ENCODE data around the gene SSR2. TPM values are rescaled to one million over a fixed set of nuclear protein-coding genes. Genes with fewer than 3 reads are reported as not detected.

SSR2 gene
- total and polyA plus RNA-seq, 2 experiments from 2014 or later, result 136 to 291 TPM

- TF ChIP-seq, protein P1, sequence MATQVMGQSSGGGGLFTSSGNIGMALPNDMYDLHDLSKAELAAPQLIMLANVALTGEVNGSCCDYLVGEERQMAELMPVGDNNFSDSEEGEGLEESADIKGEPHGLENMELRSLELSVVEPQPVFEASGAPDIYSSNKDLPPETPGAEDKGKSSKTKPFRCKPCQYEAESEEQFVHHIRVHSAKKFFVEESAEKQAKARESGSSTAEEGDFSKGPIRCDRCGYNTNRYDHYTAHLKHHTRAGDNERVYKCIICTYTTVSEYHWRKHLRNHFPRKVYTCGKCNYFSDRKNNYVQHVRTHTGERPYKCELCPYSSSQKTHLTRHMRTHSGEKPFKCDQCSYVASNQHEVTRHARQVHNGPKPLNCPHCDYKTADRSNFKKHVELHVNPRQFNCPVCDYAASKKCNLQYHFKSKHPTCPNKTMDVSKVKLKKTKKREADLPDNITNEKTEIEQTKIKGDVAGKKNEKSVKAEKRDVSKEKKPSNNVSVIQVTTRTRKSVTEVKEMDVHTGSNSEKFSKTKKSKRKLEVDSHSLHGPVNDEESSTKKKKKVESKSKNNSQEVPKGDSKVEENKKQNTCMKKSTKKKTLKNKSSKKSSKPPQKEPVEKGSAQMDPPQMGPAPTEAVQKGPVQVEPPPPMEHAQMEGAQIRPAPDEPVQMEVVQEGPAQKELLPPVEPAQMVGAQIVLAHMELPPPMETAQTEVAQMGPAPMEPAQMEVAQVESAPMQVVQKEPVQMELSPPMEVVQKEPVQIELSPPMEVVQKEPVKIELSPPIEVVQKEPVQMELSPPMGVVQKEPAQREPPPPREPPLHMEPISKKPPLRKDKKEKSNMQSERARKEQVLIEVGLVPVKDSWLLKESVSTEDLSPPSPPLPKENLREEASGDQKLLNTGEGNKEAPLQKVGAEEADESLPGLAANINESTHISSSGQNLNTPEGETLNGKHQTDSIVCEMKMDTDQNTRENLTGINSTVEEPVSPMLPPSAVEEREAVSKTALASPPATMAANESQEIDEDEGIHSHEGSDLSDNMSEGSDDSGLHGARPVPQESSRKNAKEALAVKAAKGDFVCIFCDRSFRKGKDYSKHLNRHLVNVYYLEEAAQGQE (IDR thresholded peaks at IDR 0.05; ENCODE audit: unreplicated experiment), result no peak
- TF ChIP-seq ZNF114 (CRISPR knock-in tag; IDR thresholded peaks at IDR 0.05) (no peak), POLR2AphosphoS5 (IDR thresholded peaks at IDR 0.05; ENCODE audit: low read depth) (no peak), CREB1 (CRISPR knock-in tag; IDR thresholded peaks at IDR 0.05; ENCODE audit: low read depth) (no peak)
- TF ChIP-seq, protein P2, sequence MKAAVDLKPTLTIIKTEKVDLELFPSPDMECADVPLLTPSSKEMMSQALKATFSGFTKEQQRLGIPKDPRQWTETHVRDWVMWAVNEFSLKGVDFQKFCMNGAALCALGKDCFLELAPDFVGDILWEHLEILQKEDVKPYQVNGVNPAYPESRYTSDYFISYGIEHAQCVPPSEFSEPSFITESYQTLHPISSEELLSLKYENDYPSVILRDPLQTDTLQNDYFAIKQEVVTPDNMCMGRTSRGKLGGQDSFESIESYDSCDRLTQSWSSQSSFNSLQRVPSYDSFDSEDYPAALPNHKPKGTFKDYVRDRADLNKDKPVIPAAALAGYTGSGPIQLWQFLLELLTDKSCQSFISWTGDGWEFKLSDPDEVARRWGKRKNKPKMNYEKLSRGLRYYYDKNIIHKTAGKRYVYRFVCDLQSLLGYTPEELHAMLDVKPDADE (IDR thresholded peaks at IDR 0.05), result no peak
Observed at GRCh38 chr1:156055281-156056048, 34.7 kb upstream of the SSR2 start (continued).

DNA sequence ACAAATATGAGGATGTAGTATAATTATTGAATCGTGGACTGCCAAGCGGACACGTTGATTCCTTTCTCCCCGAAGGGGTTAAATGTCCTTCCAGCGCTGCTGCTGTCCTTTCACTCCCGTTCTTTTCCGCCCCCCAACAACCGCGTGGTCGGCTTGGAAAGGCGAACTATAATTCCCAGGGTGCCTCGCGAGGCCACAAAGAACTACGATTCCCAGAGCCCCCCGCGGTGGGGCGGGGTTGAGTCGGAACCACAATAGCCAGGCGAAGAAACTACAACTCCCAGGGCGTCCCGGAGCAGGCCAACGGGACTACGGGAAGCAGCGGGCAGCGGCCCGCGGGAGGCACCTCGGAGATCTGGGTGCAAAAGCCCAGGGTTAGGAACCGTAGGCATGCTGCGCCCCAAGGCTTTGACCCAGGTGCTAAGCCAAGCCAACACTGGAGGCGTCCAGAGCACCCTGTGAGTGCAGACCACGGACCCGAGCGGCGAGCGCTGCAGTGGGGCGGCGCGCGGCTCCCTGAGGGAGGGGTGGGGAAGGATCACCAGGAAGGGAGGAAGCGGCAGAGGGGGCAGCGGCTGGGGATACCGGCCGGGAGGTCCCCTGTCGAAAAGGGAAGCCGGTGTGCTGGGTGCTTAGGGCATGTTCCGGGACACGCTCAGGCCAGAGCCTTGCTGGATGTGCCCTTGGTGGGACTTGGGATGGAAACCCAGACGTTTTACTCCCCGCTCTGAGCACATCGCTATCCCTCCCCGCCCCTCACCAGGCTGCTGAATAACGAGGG lies 33.9 kb upstream of the SSR2 start, which contains the start of gene LAMTOR2:
TSS of gene LAMTOR2 (plus strand) at position 283 of the 781 bp plus-strand sequence. CDS start at position 391, 108 bp downstream.
- DNase-seq (ENCODE audit: low spot score), result peak; percentile 100
- H3K36me3 Mint-ChIP-seq (ENCODE audit: low read depth), result peaks cover 43% of the 10 kb centered on the region
- peaks cover 32% of the 10 kb centered on the region for H3K79me2 ChIP-seq (replicated peaks; ENCODE audit: insufficient read depth)

More for the DNA sequence above, 33.9 kb upstream of the SSR2 start, which contains the start of gene LAMTOR2:
- H3K9me2 ChIP-seq (ENCODE audit: insufficient read depth), result no peaks in the 10 kb centered on the region
- Mint-ChIP-seq H3K27ac (peak within 1 kb of the TSS; percentile 97), H3K4me3 (peak within 1 kb of the TSS; percentile 99), H3K9me3 (no peaks in the 10 kb centered on the region; the same call in 2 of the 3 replicates), H3K27me3 (ENCODE audit: insufficient read depth, low read depth, poor library complexity) (peaks cover 17% of the 10 kb centered on the region), H3K4me1 (peaks cover 22% of the 10 kb centered on the region)
- H3K27me3 ChIP-seq (ENCODE audit: insufficient read depth), result no peaks in the 10 kb centered on the region
- peak within 1 kb of the TSS; percentile 96 for H2AFZ ChIP-seq
- peak within 1 kb of the TSS; percentile 99 for H3K27ac ChIP-seq (ENCODE audit: low read depth)
- peaks cover 12% of the 10 kb centered on the region; the same call in 1 of the 2 replicates for H3K4me1 ChIP-seq (ENCODE audit: insufficient read depth)
- H3K36me3 ChIP-seq (ENCODE audit: insufficient read depth), result no peaks in the 10 kb centered on the region
- H3K4me2 ChIP-seq, result peak within 1 kb of the TSS; percentile 97
- peak within 1 kb of the TSS; percentile 93 for H3K4me3 ChIP-seq
- peaks cover 21% of the 10 kb centered on the region for H3F3A ChIP-seq (replicated peaks; ENCODE audit: low read depth)
- TF ChIP-seq, protein P2 (IDR thresholded peaks at IDR 0.05), result peak; percentile 99
- TF ChIP-seq POLR2AphosphoS5 (IDR thresholded peaks at IDR 0.05; ENCODE audit: low read depth) (peak; percentile 93), CTCF (conservative IDR thresholded peaks at IDR 0.05; ENCODE audit: low read depth in 2 of 2) (0 out of 4 replicates have a peak, but pooled peaks of 1 of the 2 experiments have one; percentile 4), CREB1 (CRISPR knock-in tag; IDR thresholded peaks at IDR 0.05; ENCODE audit: low read depth) (peak; percentile 70), ZNF331 (CRISPR knock-in tag; IDR thresholded peaks at IDR 0.05; ENCODE audit: low read depth) (no peak)
- TF ChIP-seq, protein P1 (IDR thresholded peaks at IDR 0.05; ENCODE audit: unreplicated experiment), result no peak
- ATAC-seq, result peak; percentile 75
- peaks cover 12% of the 10 kb centered on the region for H4K20me1 ChIP-seq (replicated peaks; ENCODE audit: insufficient read depth)
